ENCODE measurements around the gene IQUB.
"Not testable (repeated sequence)": the region's sequence is repeated elsewhere in the genome, so short reads cannot be mapped to it uniquely, and the experiment has no call there.

IQUB gene

DNA sequence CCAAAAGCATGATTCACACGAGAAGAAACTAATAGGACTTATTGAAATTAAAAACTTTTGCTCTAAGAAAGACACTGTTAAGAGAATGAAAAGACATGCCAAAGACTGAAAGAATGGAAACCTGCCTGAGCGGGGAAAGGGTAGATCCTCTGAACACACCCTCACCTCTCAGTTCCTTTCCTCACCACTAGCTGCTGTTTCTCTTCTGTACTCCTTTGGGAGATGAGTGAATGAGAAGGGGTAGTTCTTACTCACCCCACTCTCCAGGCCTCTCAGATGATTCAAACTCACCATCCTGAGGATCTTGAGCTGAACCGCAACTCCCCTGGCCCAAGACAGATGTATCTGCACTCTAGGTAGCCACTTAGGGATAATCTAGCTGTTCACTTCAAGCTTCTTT lies 41.9 kb downstream of the IQUB start:
- DNase-seq (ENCODE audit: low read depth) = peak; percentile 3

DNA sequence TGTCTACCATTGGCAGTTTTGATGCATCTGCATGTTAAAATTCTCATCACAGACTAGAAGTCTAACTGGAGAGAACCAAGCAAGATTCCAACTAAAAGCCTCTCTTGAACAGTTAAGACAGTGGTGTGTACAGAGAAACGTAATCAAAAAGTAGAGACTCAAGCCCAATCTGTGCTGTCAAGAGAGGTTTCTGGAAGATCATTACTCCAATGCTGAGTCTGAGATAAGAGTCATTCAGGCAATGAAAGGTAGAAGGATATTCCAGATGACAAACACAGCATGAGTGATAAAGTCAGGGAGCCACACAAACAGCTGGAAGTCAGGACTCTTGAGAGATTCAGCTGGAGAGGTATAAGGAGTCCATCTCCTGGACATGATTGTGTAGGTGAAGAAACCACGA lies 48.7 kb downstream of the IQUB start:
- DNase-seq (ENCODE audit: low read depth) = no peak

DNA sequence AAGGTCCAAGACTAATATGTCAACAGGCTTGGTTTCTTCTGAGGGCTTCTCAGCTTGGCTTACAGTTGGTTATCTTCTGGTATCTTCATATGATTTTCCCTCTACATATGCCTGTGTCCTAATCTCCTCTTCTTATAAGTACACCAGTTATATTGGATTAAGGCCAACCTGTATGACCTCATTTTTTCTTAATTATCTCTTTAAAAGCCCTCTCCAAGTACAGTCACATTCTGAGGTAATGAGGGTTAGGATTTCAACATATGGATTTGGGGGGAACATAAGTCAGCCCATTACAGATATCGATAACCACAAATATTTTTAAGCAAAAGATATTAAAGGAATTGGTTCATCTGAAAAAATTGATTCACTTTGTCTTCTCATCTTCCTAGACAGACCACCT lies 49.2 kb downstream of the IQUB start:
- peak; percentile 9 for DNase-seq (ENCODE audit: low read depth)

DNA sequence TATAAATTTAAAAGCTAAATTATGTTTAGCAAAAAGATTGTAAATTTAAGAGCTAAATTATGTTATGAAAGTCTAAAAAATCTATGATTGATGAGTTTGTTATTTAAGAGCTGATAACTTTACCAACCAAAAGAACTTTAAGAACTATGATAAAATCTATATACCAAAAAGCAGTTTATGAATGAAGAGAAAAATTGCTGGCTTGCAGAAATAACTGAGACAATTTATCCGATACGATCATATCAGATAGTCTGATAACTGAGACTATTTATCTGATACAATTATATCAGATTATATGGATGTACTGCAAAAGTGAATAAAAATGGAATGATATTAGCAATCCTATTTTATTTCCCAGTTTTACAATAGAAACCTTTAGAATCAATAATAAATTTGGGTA lies 50.2 kb downstream of the IQUB start:
- DNase-seq (ENCODE audit: low read depth) = no peak

DNA sequence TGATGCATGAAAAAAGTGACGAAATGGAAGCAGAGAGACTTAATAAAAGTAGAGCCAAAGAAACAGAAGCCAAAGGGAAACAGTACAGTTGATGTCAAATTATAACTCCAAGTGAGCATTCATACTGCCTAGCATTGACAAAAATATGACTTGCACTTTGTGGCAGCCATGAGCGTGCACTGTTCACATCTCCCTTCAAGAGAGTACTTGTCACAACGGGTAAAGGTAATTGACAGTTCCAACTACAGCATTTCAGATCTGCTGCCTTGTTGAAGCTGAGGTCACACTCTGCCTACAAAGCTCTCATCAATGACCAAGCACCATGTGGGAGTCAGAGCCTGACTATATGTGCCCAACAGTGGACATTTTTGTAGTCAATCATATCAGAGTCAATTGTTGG lies 54.3 kb downstream of the IQUB start:
- no peak for DNase-seq (ENCODE audit: low read depth)

DNA sequence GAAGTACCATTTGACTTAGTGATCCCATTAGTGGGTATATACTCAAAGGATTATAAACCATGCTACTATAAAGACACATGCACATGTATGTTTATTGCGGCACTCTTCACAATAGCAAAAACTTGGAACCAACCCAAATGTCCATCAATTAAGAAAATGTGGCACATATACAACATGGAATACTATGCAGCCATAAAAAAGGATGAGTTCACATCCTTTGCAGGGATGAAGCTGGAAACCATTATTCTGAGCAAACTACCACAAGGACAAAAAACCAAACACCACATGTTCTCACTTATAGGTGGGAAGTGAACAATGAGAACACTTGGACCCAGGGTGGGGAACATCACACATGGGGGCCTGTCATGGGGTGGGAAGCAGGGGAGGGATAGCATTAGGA lies 56.3 kb downstream of the IQUB start:
- not testable (repeated sequence) for DNase-seq (ENCODE audit: low read depth)

DNA sequence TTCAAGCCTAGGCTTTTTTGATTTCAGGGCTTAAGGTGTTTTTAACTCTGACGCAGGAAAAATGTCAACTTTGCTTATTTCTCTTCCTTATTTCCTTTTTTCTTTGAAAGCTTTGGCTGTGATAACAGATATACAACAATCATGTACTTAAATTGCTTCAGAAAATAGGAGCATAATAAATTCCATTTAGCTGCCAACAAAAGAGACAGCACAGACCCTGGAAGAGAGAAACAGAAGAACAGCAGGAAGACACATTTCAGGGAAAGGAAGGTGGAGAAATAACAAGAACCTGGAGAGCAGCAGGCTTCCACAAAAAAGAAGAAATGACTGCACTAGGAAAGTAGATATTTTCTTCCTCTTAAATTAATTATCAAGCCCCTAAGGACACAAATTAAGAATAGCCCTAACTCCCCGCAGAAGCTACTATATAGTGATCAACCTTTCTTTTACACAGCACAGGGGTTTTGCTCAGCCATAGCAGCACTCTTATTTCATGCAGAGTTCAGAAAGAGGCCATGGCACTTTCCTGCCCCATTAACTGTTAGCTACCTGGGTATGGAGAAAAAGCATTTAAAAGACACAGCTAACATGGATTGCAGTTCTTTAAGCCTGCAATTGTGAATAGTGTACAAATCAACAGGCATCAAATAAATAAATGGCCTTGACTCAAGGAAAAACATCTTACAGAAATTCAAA lies 61.5 kb downstream of the IQUB start:
- no peak for DNase-seq (ENCODE audit: low read depth)

DNA sequence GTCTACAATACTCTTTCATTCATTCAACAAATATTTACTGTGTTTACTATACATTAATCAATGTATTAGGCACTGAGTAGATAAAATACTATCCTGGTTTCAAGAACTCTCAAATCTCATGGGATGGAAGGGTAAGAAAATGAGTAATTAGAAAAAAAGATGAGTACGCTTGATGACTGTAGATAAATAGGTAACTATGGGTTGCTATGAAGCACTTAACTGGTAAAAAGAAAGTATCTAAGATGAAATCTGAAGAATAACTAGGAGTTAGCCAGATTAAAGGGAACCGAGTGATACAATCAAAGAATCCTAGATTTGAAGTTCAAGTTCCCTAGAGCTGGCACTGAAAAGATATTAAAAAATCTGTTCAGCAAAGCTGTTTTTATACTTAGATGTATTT lies 62.1 kb downstream of the IQUB start:
- no peak for DNase-seq (ENCODE audit: low read depth)

DNA sequence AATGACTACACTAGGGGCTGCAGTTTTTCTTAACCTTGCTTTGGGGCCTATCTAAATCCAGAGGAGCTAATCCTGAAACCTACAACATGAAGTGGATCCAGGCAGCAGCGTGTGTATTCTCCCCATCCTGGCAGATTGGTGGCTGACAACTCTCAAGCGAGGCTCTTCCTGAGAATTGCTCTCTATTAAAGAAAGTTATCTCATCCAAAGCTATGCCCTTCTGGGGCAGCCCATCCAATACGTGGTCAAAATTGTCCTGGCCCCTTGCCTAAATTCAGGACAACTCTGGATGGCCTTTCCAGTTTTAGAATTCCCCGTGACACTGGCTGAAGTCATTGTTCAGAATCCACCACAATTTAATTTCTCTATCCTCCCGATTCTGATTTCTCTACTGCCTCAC lies 66.1 kb downstream of the IQUB start:
- DNase-seq (ENCODE audit: low read depth) = no peak

DNA sequence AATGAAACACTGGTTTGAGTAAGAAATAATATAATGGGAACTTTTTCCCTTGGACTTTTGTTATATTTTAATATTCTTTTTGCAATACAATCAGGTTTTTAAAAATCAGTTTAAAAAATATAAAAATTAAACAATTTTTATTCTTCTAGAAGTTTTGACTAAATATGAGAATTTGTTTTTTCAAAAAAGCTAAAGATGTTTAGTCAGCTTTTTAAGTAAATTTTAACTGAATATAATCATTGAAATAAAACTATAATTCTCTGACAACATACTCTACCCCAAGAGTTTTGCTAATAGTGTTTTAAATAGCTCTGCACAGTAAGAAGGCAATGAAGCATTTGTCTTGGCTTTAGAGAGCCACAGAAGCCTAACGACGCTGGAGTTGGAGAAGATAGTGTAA lies 70.5 kb downstream of the IQUB start:
- DNase-seq (ENCODE audit: low read depth) = no peak

DNA sequence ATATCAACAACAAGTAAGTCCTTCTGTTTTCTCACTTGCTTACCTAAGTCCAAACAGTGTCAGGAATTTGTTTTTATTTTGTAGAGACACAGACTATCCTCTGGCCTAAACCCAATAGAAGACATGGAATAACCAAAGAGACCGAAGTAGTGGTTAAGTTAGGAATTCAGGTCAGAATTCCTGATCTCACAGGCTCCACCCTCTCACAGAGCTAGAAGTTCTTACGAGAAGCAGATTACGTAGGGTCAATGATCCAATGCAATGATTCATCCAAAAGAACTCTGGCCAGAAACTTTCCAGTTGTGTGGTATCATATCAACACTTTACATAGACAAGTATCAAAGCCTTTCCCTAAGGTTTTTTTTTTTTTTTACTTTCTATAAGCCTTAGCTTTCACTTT lies 73.8 kb downstream of the IQUB start:
- peak; percentile 96 for DNase-seq (ENCODE audit: low read depth)

DNA sequence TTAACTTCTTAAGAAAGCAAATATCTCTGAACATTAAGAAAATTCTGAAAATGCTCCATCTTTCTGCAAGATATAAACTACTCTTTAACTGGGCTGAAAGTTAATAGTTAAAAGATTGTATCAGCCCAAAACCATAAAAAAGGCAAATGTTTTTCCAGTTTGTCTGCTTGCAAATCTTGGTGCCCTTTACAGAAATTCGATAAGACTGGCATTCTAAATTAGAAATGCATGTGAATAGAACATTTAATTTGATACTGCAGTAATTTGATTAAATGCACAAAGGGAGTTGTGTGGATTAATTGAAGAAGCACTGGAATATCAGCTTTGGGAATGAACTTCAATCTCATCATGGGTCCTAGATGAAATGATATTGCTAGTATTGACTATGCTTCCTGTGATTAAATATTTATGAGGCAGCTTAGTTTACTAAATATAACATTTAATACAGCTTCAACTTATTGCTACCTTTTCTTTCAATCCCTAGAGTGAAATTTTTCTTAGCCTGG lies 78.4 kb downstream of the IQUB start:
- no peak for DNase-seq (ENCODE audit: low read depth)

DNA sequence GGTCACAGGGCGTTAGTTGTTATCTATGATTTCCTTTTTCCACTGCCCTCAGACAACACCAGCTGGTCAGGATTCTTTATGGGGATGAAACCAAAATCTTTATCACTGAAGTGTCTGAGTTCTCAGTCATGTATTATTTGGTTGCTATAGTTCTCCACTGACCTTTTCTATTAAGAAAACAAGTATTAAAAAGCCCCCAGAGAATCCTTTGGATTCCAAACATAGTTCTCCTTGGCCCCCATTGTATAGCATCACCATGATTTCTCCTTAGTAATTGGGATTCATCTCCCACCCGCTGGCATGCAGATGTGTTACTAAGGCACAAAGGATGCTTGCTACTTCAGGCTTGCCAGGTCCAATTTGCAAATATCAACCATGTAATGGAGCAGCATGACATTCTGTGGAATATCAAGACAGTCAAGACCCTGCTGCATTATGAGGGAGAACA lies 94.3 kb downstream of the IQUB start:
- no peak for DNase-seq (ENCODE audit: low read depth)

DNA sequence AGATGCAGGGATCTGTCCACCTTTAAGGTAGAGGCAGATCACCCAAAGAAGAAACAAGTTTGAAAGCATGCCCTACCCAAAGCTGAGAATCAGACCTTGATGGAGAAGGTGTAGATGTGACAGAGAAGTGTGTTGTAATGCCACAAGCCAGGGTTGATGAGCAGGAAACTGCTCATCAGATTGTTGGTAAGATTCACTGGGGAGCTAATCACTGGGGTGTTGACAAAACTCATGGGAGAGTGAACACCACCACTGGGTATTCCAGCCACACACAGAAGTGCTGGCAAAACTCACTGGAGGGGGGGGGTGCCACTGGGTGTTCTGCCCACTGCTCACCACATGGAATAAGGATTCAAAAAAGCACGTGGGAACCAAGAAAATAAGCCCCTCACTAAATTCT lies 95.2 kb downstream of the IQUB start:
- no peak for DNase-seq (ENCODE audit: low read depth)

DNA sequence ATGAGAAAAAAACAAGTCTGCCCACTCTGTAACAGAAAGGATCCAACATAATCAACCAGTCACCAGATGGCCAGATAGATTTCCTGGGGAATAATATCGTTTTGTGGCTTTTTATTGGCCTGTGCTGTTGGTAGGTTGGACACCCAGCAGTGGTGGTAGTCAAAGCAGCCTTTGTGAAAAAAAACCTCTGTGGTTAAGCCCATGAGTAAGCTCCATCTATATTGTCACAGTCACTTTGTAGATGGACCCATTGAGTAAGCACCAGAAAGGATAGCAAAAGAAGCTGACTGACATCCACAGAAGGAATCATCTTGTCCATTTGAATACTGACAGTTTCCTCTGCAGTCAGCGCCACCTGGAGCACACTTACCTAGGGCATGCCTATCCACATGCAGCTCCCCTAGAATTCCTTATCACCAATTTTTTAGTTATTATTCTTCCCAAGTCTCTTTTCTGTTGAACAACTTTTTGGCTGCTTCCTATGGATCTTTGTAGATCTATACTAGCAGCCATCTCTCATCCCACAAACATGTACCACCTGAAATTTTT lies 96.9 kb downstream of the IQUB start:
- DNase-seq (ENCODE audit: low read depth) = no peak

DNA sequence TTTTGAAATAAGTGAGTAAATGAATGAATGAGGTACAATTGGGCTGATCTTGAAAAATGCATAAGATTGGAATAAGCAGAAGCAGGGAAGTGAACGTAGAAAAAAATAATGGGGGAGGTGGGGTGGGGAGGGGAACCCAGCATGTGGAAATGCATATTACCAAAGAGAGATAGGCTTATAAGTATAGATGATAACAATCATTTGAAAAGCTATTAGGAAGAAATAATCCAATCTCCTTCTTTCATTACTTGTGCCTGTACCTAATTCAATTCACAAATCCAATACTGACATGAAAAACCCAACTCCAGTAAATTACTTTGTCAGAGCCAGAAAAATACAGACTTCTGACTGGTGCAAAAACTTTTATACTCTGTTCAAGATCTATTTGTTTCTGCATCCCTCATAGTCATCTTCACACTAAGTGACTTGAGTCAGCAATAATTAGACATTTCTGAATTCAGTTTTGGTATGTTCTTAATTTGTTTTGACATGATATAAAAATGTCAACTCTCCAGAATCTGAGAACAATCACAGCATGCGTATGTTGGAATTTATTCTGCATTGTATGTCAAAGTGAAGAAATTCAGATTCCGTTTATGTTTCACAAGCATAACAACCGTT lies 99.2 kb downstream of the IQUB start:
- no peak for DNase-seq (ENCODE audit: low read depth)

DNA sequence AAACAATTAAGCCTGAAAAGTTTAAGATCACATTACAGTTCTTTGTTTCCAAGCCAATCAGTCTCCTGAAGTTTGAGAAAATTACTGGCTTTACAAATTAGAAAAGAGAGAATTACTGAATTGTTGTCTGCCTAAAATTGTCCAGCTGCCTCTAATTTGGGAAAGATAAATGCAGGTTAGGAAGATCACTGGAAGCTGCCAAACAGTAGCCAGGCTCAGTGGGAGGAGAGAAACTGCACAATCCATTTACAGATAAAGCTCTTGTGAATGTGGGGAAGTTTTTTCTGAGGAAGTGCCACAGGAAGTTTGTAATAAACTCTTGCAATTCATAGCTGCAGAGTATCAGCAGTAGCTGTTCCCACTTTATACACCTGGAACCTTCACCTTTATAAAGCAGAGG lies 100.7 kb downstream of the IQUB start:
- DNase-seq (ENCODE audit: low read depth) = no peak

DNA sequence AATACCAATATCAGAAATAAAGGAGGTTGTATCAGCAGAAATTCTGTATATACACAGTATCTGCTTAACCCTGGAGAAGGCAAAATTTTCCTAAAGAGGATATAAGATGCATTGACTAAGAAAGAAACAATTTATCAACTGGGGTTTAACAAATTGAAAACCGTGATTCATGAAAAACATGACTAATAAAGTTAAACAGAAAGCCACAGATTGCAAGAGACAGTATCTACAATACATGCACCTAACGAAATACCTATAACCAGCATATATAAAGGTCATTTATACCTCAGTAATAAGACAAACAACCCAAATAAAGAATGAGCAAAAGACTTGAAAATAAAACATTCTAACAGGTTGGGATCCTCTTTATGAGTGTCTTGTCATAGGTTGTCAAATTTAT lies 101.8 kb downstream of the IQUB start:
- peak; percentile 27 for DNase-seq (ENCODE audit: low read depth)

DNA sequence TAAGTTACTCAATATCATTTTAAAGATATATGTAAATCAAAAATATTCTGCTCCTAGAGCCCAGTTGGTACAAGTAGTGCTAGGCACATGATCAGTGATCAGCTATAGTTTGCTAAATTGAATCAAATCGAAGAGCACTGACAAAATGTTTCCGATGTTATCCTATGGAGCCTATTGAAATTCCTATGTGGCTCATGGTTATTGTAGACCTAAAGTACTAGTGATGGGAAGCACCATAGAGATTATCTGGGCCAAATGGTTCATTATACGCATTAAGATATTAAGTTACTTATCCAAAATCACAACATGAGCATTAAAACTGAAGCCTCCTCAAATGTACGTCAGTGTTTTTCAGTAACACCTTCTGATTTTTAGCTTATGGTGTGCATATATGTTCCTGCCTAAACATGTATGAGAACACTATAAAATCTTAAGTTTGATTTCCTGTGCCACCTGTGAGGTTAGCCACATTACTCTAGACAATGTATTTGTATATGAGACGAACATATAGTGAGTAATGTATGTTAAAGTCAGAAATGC lies 103.2 kb downstream of the IQUB start:
- DNase-seq (ENCODE audit: low read depth) = no peak

DNA sequence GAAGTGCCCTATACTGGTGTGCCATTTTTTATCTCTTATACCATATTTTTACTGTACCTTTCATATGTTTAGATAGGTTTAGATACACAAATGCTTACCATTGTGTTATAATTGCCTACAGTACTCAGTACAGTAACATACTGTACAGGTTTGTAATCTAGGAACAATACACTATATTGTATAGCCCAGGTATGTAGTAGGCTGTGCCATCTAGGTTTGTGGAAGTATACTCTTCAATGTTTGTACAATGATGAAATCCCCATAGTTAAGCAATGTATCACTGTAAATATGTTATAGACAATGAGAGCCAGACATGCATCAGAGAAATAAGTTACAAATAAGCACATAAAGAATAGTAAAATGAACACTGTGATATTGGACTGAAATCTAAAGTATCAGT lies 109.1 kb downstream of the IQUB start:
- no peak for DNase-seq (ENCODE audit: low read depth)

DNA sequence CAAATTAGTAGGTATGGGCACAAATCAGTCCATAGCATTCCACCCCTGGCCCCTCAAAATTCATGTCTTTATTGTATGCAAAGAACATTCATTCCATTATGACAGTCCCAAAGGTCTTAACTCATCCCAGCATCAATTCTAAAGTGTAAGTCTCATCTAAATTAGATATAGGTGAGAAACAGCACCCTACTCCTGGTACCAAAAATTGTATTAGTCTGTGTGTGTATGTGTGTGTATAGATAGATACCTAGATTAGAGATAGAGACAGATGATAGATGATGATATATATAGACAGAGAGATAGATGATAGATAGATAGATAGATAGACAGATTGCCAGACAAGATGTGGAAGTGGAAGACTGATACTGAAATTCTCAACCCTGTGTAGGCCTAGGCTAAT lies 109.9 kb downstream of the IQUB start:
- DNase-seq (ENCODE audit: low read depth) = no peak

DNA sequence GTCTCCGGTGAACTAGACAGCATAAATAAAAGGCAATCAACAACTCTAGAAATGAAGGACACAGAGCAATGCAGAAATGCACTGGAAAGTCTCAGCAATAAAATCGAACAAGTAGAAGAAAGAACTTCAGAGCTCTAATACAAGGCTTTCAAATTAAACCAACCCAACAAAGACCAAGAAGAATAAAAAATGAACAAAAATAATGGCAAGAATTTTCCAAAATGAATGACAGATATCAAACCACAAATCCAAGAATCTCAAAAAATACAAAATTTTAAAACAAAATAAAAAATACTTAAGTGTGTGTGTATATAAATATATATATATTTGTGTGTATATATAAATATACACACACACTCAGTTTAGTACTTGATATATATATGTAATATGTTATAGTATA lies 110.8 kb downstream of the IQUB start:
- DNase-seq (ENCODE audit: low read depth) = no peak

DNA sequence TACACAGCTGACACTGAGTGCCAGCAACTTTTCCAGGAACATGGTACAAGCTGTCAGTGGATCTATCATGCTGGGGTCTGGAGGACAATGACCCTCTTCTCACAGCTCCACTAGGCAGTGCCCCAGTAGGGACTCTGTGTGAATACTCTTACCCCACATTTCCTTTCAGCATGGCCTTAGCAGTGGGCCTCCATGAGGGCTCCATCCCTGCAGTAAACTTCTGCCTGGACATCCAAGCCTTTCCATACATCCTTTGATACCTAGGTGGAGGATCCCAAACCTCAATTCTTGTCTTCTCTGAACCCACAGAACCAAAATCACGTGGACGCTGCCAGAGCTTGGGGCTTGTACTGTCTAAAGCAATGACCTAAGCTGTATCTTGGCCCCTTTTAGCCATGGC lies 116.8 kb downstream of the IQUB start:
- no peak for DNase-seq (ENCODE audit: low read depth)
